NCI-H146 treated with DMSO at 0.1 percent for 48 hours (cell line): Measurements from ENCODE around the gene MIPEP.
A peak's percentile ranks its signal among the peaks of the same experiment; 100 is the strongest.
"Not testable (repeated sequence)": the region's sequence is repeated elsewhere in the genome, so short reads cannot be mapped to it uniquely, and the experiment has no call there.

Experiments
- DNase-seq: peaks from one replicate; lab custom pipeline; 2025; ENCODE audit not compliant: unreplicated experiment; lab: John Stamatoyannopoulos, UW

MIPEP gene

GRCh38 chr13:23751195-23751594, 138.0 kb downstream of the MIPEP start:
- no peak for DNase-seq

- DNase-seq: no peak
These were observed 138.6 kb downstream of the MIPEP start for GRCh38 chr13:23750383-23751121.

DNA sequence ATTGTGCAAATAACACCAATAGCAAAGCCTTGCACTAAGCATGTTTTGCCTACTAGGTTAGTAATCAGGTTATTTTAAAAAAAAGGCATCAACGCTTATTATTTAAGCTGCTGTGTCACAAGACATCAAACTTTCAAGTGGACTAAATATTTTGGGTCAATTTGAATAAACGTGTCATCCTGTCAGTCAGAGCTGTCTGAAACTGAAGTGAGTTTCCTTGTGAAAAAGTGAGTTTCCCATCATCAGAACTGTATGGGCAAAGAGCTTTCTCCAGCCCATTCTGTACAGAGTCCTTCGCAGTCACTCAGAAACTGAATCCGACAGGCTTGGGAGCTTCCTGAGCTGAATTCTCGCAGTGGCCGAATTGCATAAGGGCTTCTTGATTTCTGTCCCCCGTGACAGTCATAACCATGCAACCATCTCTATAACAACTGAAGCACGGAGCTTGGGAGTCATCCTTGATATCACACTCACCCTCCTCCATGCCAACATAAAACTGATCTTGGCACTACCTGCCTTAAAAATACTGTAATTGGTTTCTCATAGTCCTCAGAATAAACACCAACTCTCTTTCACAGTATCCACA, 139.8 kb downstream of the MIPEP start:
- DNase-seq: no peak

- DNase-seq: no peak
These were observed 140.8 kb downstream of the MIPEP start for GRCh38 chr13:23748109-23748990.

DNA sequence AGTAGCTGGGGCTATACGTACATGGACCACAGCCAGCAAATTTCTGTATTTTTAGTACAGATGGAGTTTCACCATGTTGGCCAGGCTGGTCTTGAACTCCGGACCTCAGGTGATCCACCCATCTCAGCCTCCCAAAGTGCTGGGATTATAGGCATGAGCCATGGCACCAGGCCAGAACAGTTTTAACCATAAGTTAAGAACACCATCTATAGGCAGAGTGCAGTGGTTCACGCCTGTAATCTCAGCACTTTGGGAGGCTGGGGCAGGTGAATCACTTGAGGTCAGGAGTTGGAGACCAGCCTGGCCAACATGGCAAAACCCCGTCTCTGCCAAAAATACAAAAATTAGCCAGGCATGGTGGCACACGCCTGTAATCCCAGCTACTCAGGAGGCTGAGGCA, 143.1 kb downstream of the MIPEP start:
- DNase-seq: not testable (repeated sequence)

GRCh38 chr13:23744315-23744714, 144.9 kb downstream of the MIPEP start:
- DNase-seq: no peak

DNA sequence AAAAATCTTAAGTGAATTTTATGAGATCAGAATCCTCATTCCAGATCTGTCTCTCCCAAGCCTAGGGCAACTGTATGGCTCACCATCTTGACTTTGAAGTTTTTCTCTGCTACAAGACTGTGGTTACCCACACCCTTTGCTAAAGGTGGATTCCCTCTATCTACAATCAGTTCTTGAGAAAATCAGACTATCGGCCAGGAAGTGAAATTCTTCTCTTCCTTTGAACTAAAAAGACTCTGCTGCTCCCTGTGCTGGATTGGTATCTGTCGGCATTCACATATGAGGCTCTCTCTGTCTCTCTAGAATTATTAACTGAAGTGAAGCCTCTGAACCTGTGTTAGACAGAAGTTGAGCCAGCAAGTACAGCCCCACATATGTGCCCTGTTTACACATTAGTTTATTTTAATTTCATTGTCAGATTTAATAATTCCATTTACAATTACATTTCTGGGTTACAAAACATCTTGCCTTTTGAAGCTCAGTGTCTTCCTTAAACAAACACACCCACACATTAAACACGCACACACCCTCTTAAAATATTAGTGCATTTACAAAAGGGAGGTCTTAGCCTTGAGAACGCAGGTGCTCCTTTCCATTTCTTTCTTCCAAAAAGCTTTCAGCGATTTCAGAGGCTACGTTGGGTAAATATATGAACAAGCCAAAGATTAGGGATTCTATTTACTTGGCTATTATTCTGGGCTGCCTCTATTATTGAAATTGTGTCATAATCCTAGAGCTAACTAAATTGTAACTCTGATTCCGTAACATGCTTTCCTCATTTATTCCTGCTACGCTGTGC, 145.7 kb downstream of the MIPEP start:
- DNase-seq: peak; percentile 42

- DNase-seq: no peak
These were observed 147.2 kb downstream of the MIPEP start for GRCh38 chr13:23741879-23742510.

DNA sequence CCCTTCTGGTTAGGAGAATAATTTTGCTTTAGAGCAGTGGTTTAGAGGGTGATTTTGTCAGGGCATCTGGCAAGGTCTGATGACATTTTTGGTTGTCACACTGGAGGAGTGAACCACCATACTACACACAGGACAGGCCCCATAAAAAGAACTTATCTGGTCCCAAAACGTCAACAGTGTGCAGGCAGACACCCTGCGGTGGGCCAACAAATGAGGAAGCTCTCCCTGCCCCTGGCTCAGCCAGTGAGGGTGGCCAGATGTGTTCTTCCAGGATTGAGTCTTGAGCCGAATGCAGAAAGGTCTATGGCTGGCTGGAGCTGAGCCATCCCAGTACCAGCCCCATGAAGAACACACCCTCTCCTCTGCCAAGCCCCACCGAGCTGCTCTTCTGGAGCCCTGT, 149.2 kb downstream of the MIPEP start:
- DNase-seq: no peak

DNA sequence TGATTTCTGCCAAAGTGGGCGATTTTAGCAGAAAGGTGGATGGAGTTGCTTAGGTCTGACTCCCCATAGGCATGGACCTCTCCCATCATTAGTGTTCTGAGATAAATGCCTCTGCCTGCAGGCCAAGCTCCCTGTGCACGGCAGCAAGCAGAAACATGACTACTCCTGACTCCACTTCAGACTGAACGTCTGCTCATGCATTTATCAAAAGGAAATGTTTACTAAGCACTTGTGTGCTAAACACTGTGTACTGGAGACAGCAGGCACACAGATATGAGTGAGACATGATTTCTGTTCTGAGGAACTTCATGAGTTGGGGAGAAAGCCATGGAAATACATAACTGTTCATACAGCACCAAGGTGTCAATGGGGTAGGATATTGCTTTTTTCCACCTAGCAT, 149.6 kb downstream of the MIPEP start:
- DNase-seq: no peak

GRCh38 chr13:23736541-23736940, 152.7 kb downstream of the MIPEP start:
- DNase-seq: no peak

DNA sequence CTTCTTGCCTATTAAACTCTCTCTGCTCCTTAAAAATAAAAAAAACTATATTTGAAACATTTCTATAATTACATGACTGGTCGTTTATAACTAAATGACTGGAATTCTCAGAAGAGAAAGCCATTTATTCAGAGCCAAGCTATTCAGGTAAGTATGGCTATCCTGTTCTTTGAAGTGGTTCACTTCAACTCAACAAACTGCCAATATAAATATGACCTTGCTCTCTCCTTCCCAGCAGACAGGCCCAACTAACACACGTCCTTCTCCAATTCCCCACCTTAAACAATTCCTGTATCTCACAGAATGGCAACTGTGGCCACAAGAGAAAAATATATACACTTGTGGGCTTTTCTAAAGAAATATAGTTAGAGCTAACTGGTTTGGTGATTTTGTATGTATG, 153.9 kb downstream of the MIPEP start:
- no peak for DNase-seq

GRCh38 chr13:23731709-23732108, 157.5 kb downstream of the MIPEP start:
- no peak for DNase-seq

DNA sequence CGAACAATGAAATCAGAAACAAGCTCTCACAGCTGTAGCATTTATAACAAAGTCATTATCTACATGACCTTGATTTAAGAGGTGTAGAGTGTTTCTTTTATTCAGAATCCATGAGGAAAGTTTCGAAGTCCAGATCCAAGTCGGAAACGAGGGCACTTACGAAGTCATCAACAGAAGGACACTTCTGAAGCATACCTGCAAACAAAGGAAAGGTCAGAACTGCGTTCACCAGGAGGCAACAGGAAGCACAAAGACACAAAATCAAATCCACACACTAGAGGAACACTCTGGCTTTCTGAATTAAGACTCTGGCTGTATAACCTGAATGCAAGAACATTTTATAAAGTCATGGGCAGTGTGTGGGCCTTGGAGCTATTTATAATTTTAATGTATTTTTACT, 158.9 kb downstream of the MIPEP start:
- no peak for DNase-seq

GRCh38 chr13:23729531-23729930, 159.7 kb downstream of the MIPEP start:
- no peak for DNase-seq

DNA sequence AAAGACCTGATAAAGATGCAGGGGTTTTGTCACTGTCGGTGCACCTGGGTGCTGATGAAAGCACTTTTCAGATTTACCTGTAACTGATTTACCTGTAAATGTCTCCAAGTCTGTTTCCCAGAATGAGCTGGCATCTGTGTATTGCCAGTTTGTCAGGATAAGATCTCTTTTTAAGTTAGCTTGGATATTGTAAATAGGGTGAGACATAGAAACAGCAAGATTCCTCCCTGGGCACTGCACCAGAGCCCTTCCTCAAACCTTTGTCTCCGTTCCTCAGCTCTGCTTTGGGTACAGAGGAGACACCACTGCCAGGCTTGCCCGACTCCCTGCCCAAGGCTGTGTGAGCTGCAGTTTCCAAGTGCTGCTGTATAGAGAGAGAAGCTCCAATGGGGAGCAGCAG, 160.4 kb downstream of the MIPEP start:
- DNase-seq: no peak

GRCh38 chr13:23725922-23726321, 163.3 kb downstream of the MIPEP start:
- DNase-seq: no peak

DNA sequence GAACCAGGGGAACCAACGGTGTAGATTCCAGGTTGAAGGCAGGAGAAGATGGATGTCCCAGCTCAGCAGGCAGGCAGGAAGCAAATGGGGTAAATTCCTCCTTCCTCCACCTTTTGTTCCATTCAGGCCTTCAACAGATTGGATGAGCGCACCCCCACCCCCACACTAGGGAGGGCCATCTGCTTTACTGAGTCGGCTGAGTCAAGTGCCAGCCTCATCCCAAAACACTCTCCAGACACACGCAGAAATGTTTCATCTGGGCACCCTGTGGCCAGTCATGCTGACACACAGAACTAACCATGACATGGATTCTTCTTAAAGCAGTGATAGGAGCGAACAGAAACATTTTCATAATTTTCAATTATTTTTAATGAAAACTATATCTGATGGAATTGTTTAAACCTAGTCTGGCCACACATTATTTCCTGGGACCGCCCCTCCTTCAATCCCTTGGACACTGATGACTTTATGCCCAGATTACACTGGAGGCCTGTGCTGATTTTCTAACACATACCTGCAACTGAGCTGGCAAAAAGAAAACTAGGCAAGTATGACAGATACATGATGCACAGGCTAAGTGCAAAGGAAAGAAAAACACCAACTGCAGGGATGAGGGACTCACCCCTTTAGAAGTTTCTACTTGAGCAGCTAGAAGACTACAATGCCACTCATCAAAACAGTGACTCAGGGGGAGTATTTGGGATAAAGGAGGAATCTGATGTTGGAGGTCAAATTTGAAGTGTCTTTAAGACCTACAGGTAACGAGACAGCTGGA, 164.8 kb downstream of the MIPEP start:
- DNase-seq: no peak

DNA sequence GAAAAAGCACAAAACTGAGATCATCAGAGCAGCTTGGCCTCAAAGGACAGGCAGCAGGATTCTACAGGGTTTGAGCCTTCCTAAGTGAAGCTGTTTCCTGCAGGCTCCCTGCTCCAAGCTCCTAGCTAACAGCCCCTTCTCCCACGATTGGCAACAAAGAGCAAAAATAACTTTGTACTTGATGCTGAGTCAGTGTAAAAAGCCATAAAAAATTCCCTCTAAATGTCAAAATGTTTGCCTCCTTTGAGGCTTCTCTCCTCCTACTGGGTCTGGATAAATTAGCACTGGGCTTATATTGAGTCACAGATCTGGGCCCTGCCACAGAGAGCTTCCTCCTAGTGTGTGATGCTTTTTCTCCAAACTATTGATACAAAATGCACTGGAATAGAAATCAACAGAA, 165.7 kb downstream of the MIPEP start:
- no peak for DNase-seq
